NCI-H82 (cell line): Measurements from ENCODE around the gene HECA.
A peak's percentile ranks its signal among the peaks of the same experiment; 100 is the strongest.
"Not testable (repeated sequence)": the region's sequence is repeated elsewhere in the genome, so short reads cannot be mapped to it uniquely, and the experiment has no call there.

Source experiments
- DNase-seq: peaks from one replicate; lab custom pipeline; 2025; lab: John Stamatoyannopoulos, UW

The HECA gene

GRCh38 chr6:139205843-139206242 is 71.0 kb downstream of the HECA start:
- no peak for DNase-seq

GRCh38 chr6:139210766-139211165 is 75.9 kb downstream of the HECA start:
- not testable (repeated sequence) for DNase-seq

GRCh38 chr6:139212460-139212859 is 77.6 kb downstream of the HECA start:
- not testable (repeated sequence) for DNase-seq

GRCh38 chr6:139219271-139219729 is 84.4 kb downstream of the HECA start:
- peak; percentile 75 for DNase-seq

- no peak for DNase-seq
These were observed 84.9 kb downstream of the HECA start for GRCh38 chr6:139219746-139220145.

- not testable (repeated sequence) for DNase-seq
These were observed 93.5 kb downstream of the HECA start for GRCh38 chr6:139228387-139228786.
